ENCODE results near the gene SREBF1.

SREBF1 gene

DNA sequence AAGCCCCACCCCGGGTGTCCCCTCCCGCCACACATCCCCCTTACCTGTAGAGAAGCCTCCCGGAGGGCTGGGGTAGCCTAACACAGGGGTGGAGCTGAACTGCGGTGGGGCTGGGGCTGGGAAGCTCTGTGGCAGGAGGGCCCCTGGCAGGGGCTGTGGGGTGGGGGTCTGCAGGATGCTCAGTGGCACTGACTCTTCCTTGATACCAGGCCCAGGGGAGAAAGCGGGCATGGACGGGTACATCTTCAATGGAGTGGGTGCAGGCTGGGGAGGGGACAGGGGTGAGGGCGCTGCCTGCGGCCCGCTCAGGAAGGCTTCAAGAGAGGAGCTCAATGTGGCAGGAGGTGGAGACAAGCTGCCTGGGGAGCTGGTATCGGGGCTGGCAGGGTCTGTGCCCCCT lies 16.7 kb downstream of the SREBF1 start:
- in situ Hi-C loops (cut with HindIII; ENCODE audit: low sequenced_read_pairs) = no loop called here

GRCh38 chr17:17819561-17819995 lies 17.2 kb downstream of the SREBF1 start:
- TF ChIP-seq CTCF (IDR thresholded peaks at IDR 0.05; ENCODE audit: low read depth, low read length) = no peak
- peak; percentile 95 for DNase-seq (ENCODE audit: low read depth, low spot score)
- H3K4me3 ChIP-seq (ENCODE audit: low read depth, low read length) = no peak overlapping the region
- in situ Hi-C loops (cut with HindIII; ENCODE audit: low sequenced_read_pairs) = no loop called here

More for the DNA sequence above, 16.7 kb downstream of the SREBF1 start:
- TF ChIP-seq CTCF (IDR thresholded peaks at IDR 0.05; ENCODE audit: low read depth, low read length) = no peak
- no peak overlapping the region for H3K4me3 ChIP-seq (ENCODE audit: low read depth, low read length)
- DNase-seq (ENCODE audit: low read depth, low spot score) = no peak

DNA sequence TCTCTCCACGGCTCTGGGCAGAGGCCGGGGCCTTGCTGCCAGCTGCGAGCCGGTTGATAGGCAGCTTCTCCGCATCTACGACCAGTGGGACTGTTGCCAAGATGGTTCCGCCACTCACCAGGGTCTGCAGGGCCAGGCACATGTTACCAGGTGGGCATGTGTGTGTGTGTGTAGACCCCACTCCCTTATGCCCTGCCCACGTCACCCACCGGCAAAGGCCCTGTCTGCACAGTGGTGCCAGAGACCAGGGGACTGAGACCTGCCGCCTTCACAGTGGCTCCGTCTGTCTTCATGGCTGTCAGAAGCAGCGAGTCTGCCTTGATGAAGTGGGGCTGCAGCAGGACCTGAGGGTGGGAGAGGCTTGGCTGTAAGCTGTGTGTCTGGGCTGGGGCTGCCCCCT lies 17.7 kb downstream of the SREBF1 start:
- no peak overlapping the region for H3K4me3 ChIP-seq (ENCODE audit: low read depth, low read length)
- no peak for TF ChIP-seq CTCF (IDR thresholded peaks at IDR 0.05; ENCODE audit: low read depth, low read length)
- in situ Hi-C loops (cut with HindIII; ENCODE audit: low sequenced_read_pairs) = no loop called here
- no peak for DNase-seq (ENCODE audit: low read depth, low spot score)

GRCh38 chr17:17818088-17818526 lies 18.7 kb downstream of the SREBF1 start:
- DNase-seq (ENCODE audit: low read depth, low spot score) = no peak
- TF ChIP-seq CTCF (IDR thresholded peaks at IDR 0.05; ENCODE audit: low read depth, low read length) = no peak
- in situ Hi-C loops (cut with HindIII; ENCODE audit: low sequenced_read_pairs) = no loop called here
- H3K4me3 ChIP-seq (ENCODE audit: low read depth, low read length) = no peak overlapping the region

DNA sequence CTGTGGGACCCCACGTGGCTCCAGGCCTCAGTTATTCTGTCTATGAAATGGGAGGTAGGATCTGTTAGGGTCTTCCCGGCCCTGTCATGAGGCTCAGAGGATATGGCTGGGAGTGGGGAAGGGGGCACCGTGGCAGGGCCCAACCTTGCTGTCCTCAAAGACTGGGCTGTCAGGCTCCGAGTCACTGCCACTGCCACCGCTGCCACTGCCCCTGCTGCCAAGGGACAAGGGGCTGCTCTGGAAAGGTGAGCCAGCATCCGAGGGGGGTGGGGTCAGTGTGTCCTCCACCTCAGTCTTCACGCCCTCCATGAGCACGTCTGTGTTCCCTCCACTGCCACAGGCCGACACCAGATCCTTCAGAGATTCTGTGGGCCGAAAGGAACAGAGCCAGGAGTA lies 19.2 kb downstream of the SREBF1 start:
- in situ Hi-C loops (cut with HindIII; ENCODE audit: low sequenced_read_pairs) = no loop called here
- no peak overlapping the region for H3K4me3 ChIP-seq (ENCODE audit: low read depth, low read length)
- no peak for TF ChIP-seq CTCF (IDR thresholded peaks at IDR 0.05; ENCODE audit: low read depth, low read length)
- no peak for DNase-seq (ENCODE audit: low read depth, low spot score)

GRCh38 chr17:17816831-17817551 lies 19.8 kb downstream of the SREBF1 start:
- no peak for DNase-seq (ENCODE audit: low read depth, low spot score)
- peak; percentile 13 for TF ChIP-seq CTCF (IDR thresholded peaks at IDR 0.05; ENCODE audit: low read depth, low read length)
- in situ Hi-C loops (cut with HindIII; ENCODE audit: low sequenced_read_pairs) = no loop called here

More at GRCh38 chr17:17816831-17817551, 19.8 kb downstream of the SREBF1 start:
- no peak overlapping the region for H3K4me3 ChIP-seq (ENCODE audit: low read depth, low read length)
